ENCODE measurements around the gene SYT1. TPM values are rescaled to one million over a fixed set of nuclear protein-coding genes. Genes with fewer than 3 reads are reported as not detected.

SYT1 gene
- total and polyA plus RNA-seq, 2 of the 8 experiments (the other 6 are each of a cell fraction or from before 2014, with no cell fraction given): 11.0 to 34.6 TPM

DNA sequence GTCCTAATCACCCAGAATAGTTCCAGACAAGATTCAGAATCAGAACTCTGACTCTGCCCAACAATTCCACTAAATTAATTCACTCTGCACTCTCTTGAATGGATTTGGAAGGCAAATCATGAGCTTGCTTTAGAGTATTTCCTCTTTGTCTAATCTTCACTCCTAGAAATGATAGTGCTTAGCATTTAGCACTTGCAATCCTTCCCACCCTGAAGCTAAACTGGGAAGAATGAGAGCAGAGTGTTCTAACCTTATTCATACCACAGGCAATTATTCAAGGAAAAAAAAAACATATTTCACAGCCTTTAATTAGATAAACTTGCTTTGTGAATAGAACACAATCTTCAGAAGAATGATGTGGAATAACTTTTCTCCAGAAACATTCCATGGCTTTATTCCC lies 561.5 kb downstream of the SYT1 start:
- H3K27me3 ChIP-seq (replicated peaks in 1 of 4; ENCODE audit: control insufficient read depth in 3 of 4, extremely low read depth in 1 of 4, insufficient read depth in 3 of 4, low read length in 3 of 4): no peaks in the 10 kb centered on the region
- H3K36me3 ChIP-seq (ENCODE audit: control insufficient read depth in 2 of 4, insufficient read depth in 4 of 4, low read length in 3 of 4): no peaks in the 10 kb centered on the region
- no peaks in the 10 kb centered on the region for H3K4me1 ChIP-seq (replicated peaks in 1 of 4; ENCODE audit: control insufficient read depth in 3 of 4, insufficient read depth in 4 of 4, low read length in 3 of 4)
- H3K23ac ChIP-seq (ENCODE audit: insufficient read length): no peak overlapping the region
- DNase-seq (ENCODE audit: low read depth in 1 of 2, low spot score in 2 of 2) (no peak), FAIRE-seq (no peak)
- no peak overlapping the region for H2BK15ac ChIP-seq (ENCODE audit: low read length)
- no peak overlapping the region for H2AFZ ChIP-seq (ENCODE audit: low read length)
- no peaks in the 10 kb centered on the region for H3K79me2 ChIP-seq (ENCODE audit: control insufficient read depth in 1 of 2, insufficient read depth in 2 of 2, low read length in 2 of 2)
- H3K9me3 ChIP-seq (ENCODE audit: insufficient read depth in 2 of 2, low read depth in 1 of 2, low read length in 1 of 2): no peaks in the 10 kb centered on the region
- no peaks in the 10 kb centered on the region for H3K23me2 ChIP-seq (ENCODE audit: low read depth, low read length)
- H3K4me2 ChIP-seq (ENCODE audit: insufficient read depth in 1 of 2, low read depth in 2 of 2, low read length in 2 of 2): no peak overlapping the region
- H4K8ac ChIP-seq (ENCODE audit: extremely low read depth, insufficient read depth, low read length): no peak overlapping the region
- H3K9ac ChIP-seq (replicated peaks in 1 of 4; ENCODE audit: extremely low read depth in 1 of 4, low read depth in 3 of 4, low read length in 3 of 4): no peak overlapping the region
- H2AK5ac ChIP-seq (ENCODE audit: low read depth, low read length): no peak overlapping the region
- H2BK20ac ChIP-seq (ENCODE audit: low read length): no peak overlapping the region
- no peak overlapping the region for H3K18ac ChIP-seq (ENCODE audit: extremely low read depth, low read length)
- no peak overlapping the region for H3K14ac ChIP-seq (ENCODE audit: insufficient read length)
- no peak overlapping the region for H2BK120ac ChIP-seq (replicated peaks; ENCODE audit: low read depth, low read length)
- POLR2A ChIA-PET (ENCODE audit: partially characterized antibody): interaction anchor here (0.8 to 0.9 kb wide), 2 partner anchors 11 to 12 kb away, joined by 3 to 4 read pairs; no protein-coding TSS in a partner anchor
- H4K5ac ChIP-seq (ENCODE audit: insufficient read length, low read depth, low read length): no peak overlapping the region
- H2BK12ac ChIP-seq (ENCODE audit: low read depth, low read length): no peak overlapping the region
- CTCF ChIA-PET (ENCODE audit: partially characterized antibody): interaction anchor here (0.6 to 1.5 kb wide), 6 partner anchors 9 to 770 kb away, joined by 3 to 6 read pairs (median 4); no protein-coding TSS in a partner anchor
- H4K91ac ChIP-seq (replicated peaks; ENCODE audit: insufficient read length, low read length): no peak overlapping the region
- TF ChIP-seq RNF2 (IDR thresholded peaks at IDR 0.05; ENCODE audit: borderline replicate concordance, low read depth, low read length, missing control alignments, poor library complexity, severe bottlenecking) (no peak), GTF2F1 (IDR thresholded peaks at IDR 0.05; ENCODE audit: borderline replicate concordance, low read depth, low read length) (no peak), KDM1A (IDR thresholded peaks at IDR 0.05; ENCODE audit: borderline replicate concordance, low read length) (no peak), NRF1 (IDR thresholded peaks at IDR 0.05; ENCODE audit: low read depth, low read length) (no peak), CREB1 (IDR thresholded peaks at IDR 0.05) (no peak), TAF7 (optimal IDR thresholded peaks at IDR 0.05; ENCODE audit: borderline replicate concordance, low read depth, low read length) (no peak), TCF12 (IDR thresholded peaks at IDR 0.05; ENCODE audit: low read depth, low read length) (no peak)
- no peak overlapping the region for H3K27ac ChIP-seq (ENCODE audit: low read depth, low read length)
- no peak overlapping the region for H3K4me3 ChIP-seq (ENCODE audit: extremely low read depth in 1 of 4, insufficient read depth in 2 of 4, low read depth in 3 of 4, low read length in 4 of 4)
- no peak overlapping the region for H3K4ac ChIP-seq (replicated peaks; ENCODE audit: insufficient read length, low read depth, low read length)
- H3K79me1 ChIP-seq (ENCODE audit: low read depth, low read length): no peaks in the 10 kb centered on the region
- H2BK5ac ChIP-seq (ENCODE audit: low read depth, low read length): no peak overlapping the region
- no peaks in the 10 kb centered on the region for H4K20me1 ChIP-seq (replicated peaks in 1 of 2; ENCODE audit: control insufficient read depth in 1 of 2, insufficient read depth in 2 of 2, low read length in 2 of 2)
- no peak overlapping the region for H3K56ac ChIP-seq (replicated peaks; ENCODE audit: insufficient read length, low read depth, low read length)

Data from H1 (cell line).